ENCODE results near the gene HOXD3. TPM values are rescaled to one million over a fixed set of nuclear protein-coding genes. Genes with fewer than 3 reads are reported as not detected.
A peak's percentile ranks its signal among the peaks of the same experiment; 100 is the strongest.

HOXD3 gene
- total and polyA plus RNA-seq, 12 donors, result 0.10 to 1.1 (median 0.27) TPM; not detected in 5

GRCh38 chr2:176158186-176158591 lies 1.1 kb downstream of the HOXD3 start:
- intact Hi-C loops (cut with DNase I), result no loop called here
- H3K9me3 ChIP-seq, result no peaks in the 10 kb centered on the region
- H3K27ac ChIP-seq, result no peak overlapping the region
- H3K36me3 ChIP-seq, result no peaks in the 10 kb centered on the region
- peaks cover 7 to 47% (median 21%) of the 10 kb centered on the region in 9 donors for H3K4me1 ChIP-seq
- 6 to 19% methylated on average over 22 of the region's 22 CpGs for WGBS, 2 donors
- ATAC-seq (no peak), DNase-seq (no peak)
- TF ChIP-seq, protein P1, sequence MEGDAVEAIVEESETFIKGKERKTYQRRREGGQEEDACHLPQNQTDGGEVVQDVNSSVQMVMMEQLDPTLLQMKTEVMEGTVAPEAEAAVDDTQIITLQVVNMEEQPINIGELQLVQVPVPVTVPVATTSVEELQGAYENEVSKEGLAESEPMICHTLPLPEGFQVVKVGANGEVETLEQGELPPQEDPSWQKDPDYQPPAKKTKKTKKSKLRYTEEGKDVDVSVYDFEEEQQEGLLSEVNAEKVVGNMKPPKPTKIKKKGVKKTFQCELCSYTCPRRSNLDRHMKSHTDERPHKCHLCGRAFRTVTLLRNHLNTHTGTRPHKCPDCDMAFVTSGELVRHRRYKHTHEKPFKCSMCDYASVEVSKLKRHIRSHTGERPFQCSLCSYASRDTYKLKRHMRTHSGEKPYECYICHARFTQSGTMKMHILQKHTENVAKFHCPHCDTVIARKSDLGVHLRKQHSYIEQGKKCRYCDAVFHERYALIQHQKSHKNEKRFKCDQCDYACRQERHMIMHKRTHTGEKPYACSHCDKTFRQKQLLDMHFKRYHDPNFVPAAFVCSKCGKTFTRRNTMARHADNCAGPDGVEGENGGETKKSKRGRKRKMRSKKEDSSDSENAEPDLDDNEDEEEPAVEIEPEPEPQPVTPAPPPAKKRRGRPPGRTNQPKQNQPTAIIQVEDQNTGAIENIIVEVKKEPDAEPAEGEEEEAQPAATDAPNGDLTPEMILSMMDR (IDR thresholded peaks at IDR 0.05), result no peak
- peaks cover 56 to 100% (median 100%) of the 10 kb centered on the region in 7 donors for H3K27me3 ChIP-seq
- peak overlapping the region in 2 of 10 donors; percentile 13 to 39 for H3K4me3 ChIP-seq

- peak overlapping the region in 3 of 10 donors; percentile 13 to 37 (median 22) for H3K4me3 ChIP-seq
- ATAC-seq, result no peak
- peaks cover 7 to 47% (median 21%) of the 10 kb centered on the region in 9 donors for H3K4me1 ChIP-seq
- no peaks in the 10 kb centered on the region for H3K9me3 ChIP-seq
- DNase-seq, result no peak
- WGBS, 2 donors, result 9 to 22% methylated on average over 37 to 39 of the region's 39 CpGs
- intact Hi-C loops (cut with DNase I), result no loop called here
- peak overlapping the region in 1 of 10 donors; percentile 15 for H3K27ac ChIP-seq
- TF ChIP-seq, protein P1 (IDR thresholded peaks at IDR 0.05), result no peak
- H3K27me3 ChIP-seq, result peaks cover 61 to 100% (median 100%) of the 10 kb centered on the region in 7 donors
- H3K36me3 ChIP-seq, result no peaks in the 10 kb centered on the region
Observed at GRCh38 chr2:176158855-176159662, 2.0 kb downstream of the HOXD3 start.

DNA sequence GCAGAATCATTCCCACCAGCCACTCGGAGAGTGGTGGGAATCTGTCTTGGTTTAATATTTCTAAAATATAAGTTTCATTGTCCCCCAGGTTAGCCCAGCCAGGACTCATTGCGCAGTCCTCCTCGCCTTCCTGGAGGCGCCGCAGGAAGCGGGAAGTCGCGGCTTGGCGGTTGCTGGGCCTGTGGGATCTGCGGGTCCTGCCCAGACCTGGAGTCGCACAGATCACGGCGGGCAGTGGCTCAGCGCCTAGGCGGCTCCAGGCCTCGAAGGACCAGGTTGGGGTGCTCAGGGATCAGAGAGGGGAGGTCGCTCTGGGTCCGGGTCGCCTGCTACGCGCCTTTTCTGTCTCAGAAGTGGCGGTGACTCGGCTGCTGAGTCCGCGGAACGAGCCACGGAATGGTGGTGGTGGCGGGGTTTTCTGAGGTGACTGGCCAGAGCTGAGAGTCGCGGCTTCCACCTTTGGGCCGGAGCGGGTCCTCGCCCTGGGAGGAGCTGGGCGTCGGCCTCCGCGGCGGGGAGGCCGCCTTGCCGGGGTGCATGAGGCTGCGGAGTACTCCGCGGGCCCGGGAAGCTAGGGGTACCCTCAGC lies 2.6 kb downstream of the HOXD3 start:
- TF ChIP-seq, protein P1 (IDR thresholded peaks at IDR 0.05), result no peak
- H3K27me3 ChIP-seq, result peaks cover 68 to 100% (median 100%) of the 10 kb centered on the region in 7 donors
- WGBS, 2 donors, result 4 to 9% methylated on average over 44 of the region's 44 CpGs
- H3K4me3 ChIP-seq, result peak overlapping the region in 5 of 10 donors; percentile 5 to 37 (median 20)
- ATAC-seq (peak in 2 of 8 donors; percentile 30 to 53), DNase-seq (no peak)
- peak overlapping the region in 1 of 10 donors; percentile 15 for H3K27ac ChIP-seq
- no peaks in the 10 kb centered on the region for H3K9me3 ChIP-seq
- H3K4me1 ChIP-seq, result peaks cover 7 to 47% (median 24%) of the 10 kb centered on the region in 9 donors
- no peaks in the 10 kb centered on the region for H3K36me3 ChIP-seq
- intact Hi-C loops (cut with DNase I), result no loop called here

GRCh38 chr2:176160251-176160985 lies 3.3 kb downstream of the HOXD3 start:
- peaks cover 75 to 100% (median 100%) of the 10 kb centered on the region in 7 donors for H3K27me3 ChIP-seq
- no peaks in the 10 kb centered on the region for H3K9me3 ChIP-seq
- TF ChIP-seq, protein P1 (IDR thresholded peaks at IDR 0.05), result no peak
- H3K4me3 ChIP-seq, result peak overlapping the region in 5 of 10 donors; percentile 5 to 37 (median 21)
- H3K36me3 ChIP-seq, result no peaks in the 10 kb centered on the region
- no peak for DNase-seq
- H3K27ac ChIP-seq, result peak overlapping the region in 1 of 10 donors; percentile 15
- ATAC-seq, result peak in 1 of 8 donors; percentile 40
- intact Hi-C loops (cut with DNase I), result no loop called here
- 2 to 9% methylated on average over 50 of the region's 50 CpGs for WGBS, 2 donors
- H3K4me1 ChIP-seq, result peaks cover 7 to 54% (median 29%) of the 10 kb centered on the region in 9 donors
